ENCODE data around the gene ASIC2. TPM values are rescaled to one million over a fixed set of nuclear protein-coding genes. Genes with fewer than 3 reads are reported as not detected.

ASIC2 gene
- total RNA-seq, 1 donor from 2014 or later: not detected

GRCh38 chr17:33164169-33164881 is 128.8 kb downstream of the ASIC2 start:
- Mint-ChIP-seq H3K36me3 (ENCODE audit: low read depth, unreplicated experiment) (no peaks in the 10 kb centered on the region), H3K4me3 (ENCODE audit: unreplicated experiment) (no peak overlapping the region), H3K4me1 (ENCODE audit: unreplicated experiment) (peaks cover 3% of the 10 kb centered on the region), H3K9me3 (ENCODE audit: unreplicated experiment) (no peaks in the 10 kb centered on the region), H3K27ac (ENCODE audit: unreplicated experiment) (no peak overlapping the region), H3K27me3 (ENCODE audit: unreplicated experiment) (peaks cover 5% of the 10 kb centered on the region)
- no peak for TF ChIP-seq CTCF (IDR thresholded peaks at IDR 0.05; ENCODE audit: unreplicated experiment)
- DNase-seq (ENCODE audit: low spot score): no peak

- Mint-ChIP-seq H3K4me3 (ENCODE audit: unreplicated experiment) (no peak overlapping the region), H3K27me3 (ENCODE audit: unreplicated experiment) (peaks cover 5% of the 10 kb centered on the region), H3K27ac (ENCODE audit: unreplicated experiment) (no peak overlapping the region), H3K36me3 (ENCODE audit: low read depth, unreplicated experiment) (no peaks in the 10 kb centered on the region), H3K4me1 (ENCODE audit: unreplicated experiment) (peaks cover 3% of the 10 kb centered on the region), H3K9me3 (ENCODE audit: unreplicated experiment) (no peaks in the 10 kb centered on the region)
- no peak for TF ChIP-seq CTCF (IDR thresholded peaks at IDR 0.05; ENCODE audit: unreplicated experiment)
- no peak for DNase-seq (ENCODE audit: low spot score)
Measured at GRCh38 chr17:33163533-33164168, 129.4 kb downstream of the ASIC2 start.

- Mint-ChIP-seq H3K36me3 (ENCODE audit: low read depth, unreplicated experiment) (no peaks in the 10 kb centered on the region), H3K4me3 (ENCODE audit: unreplicated experiment) (no peak overlapping the region), H3K4me1 (ENCODE audit: unreplicated experiment) (peaks cover 19% of the 10 kb centered on the region), H3K27me3 (ENCODE audit: unreplicated experiment) (peaks cover 4% of the 10 kb centered on the region), H3K27ac (ENCODE audit: unreplicated experiment) (no peak overlapping the region), H3K9me3 (ENCODE audit: unreplicated experiment) (no peaks in the 10 kb centered on the region)
- DNase-seq (ENCODE audit: low spot score): no peak
- no peak for TF ChIP-seq CTCF (IDR thresholded peaks at IDR 0.05; ENCODE audit: unreplicated experiment)
Measured at GRCh38 chr17:33154869-33155455, 138.1 kb downstream of the ASIC2 start.

- peaks cover 19% of the 10 kb centered on the region for H3K4me1 Mint-ChIP-seq (ENCODE audit: unreplicated experiment)
- H3K27ac Mint-ChIP-seq (ENCODE audit: unreplicated experiment): no peak overlapping the region
- H3K4me3 Mint-ChIP-seq (ENCODE audit: unreplicated experiment): no peak overlapping the region
- peak; percentile 12 for DNase-seq (ENCODE audit: low spot score)
- peaks cover 2% of the 10 kb centered on the region for H3K27me3 Mint-ChIP-seq (ENCODE audit: unreplicated experiment)
- TF ChIP-seq CTCF (IDR thresholded peaks at IDR 0.05; ENCODE audit: unreplicated experiment): no peak
- no peaks in the 10 kb centered on the region for H3K9me3 Mint-ChIP-seq (ENCODE audit: unreplicated experiment)
- no peaks in the 10 kb centered on the region for H3K36me3 Mint-ChIP-seq (ENCODE audit: low read depth, unreplicated experiment)
Measured at GRCh38 chr17:33152783-33153182, 140.3 kb downstream of the ASIC2 start.

GRCh38 chr17:33151565-33151964 is 141.5 kb downstream of the ASIC2 start:
- Mint-ChIP-seq H3K9me3 (ENCODE audit: unreplicated experiment) (no peaks in the 10 kb centered on the region), H3K4me3 (ENCODE audit: unreplicated experiment) (no peak overlapping the region), H3K27ac (ENCODE audit: unreplicated experiment) (no peak overlapping the region), H3K4me1 (ENCODE audit: unreplicated experiment) (peaks cover 19% of the 10 kb centered on the region), H3K36me3 (ENCODE audit: low read depth, unreplicated experiment) (no peaks in the 10 kb centered on the region), H3K27me3 (ENCODE audit: unreplicated experiment) (no peaks in the 10 kb centered on the region)
- no peak for TF ChIP-seq CTCF (IDR thresholded peaks at IDR 0.05; ENCODE audit: unreplicated experiment)
- DNase-seq (ENCODE audit: low spot score): no peak

Measured in endothelial cell (in vitro differentiated cells).